PFSK-1 (cell line): Measurements from ENCODE around the gene PXYLP1.

ENCODE experiments used
- FOXP2 ChIP-seq: optimal IDR thresholded peaks from 2 replicates; pipeline ENCODE3; 2011; ENCODE audit warnings: borderline replicate concordance, control low read depth, inconsistent platforms; ENCODE audit not compliant: insufficient read depth; ENCODE audit errors: extremely low read length, extremely low read depth
- POLR2AphosphoS5 ChIP-seq: IDR thresholded peaks from 2 replicates; pipeline ENCODE4 v1.6.1; 2012; ENCODE audit warnings: low read depth, mild to moderate bottlenecking, control low read depth, low read length, moderate library complexity
- REST ChIP-seq, 2 experiments: IDR thresholded peaks; 2 replicates each; pipeline versions ENCODE4 v1.6.1 to v1.8.0; 2011 to 2012; ENCODE audit warnings: low read depth in 2 of 2, low read length in 2 of 2, control low read depth in 1 of 2, inconsistent platforms in 1 of 2, mild to moderate bottlenecking in 1 of 2, moderate library complexity in 1 of 2; ENCODE audit not compliant: insufficient read depth in 1 of 2
- SIN3A ChIP-seq: IDR thresholded peaks from 2 replicates; pipeline ENCODE4 v1.6.1; 2012; ENCODE audit warnings: mild to moderate bottlenecking, low read length, moderate library complexity, borderline replicate concordance; ENCODE audit not compliant: insufficient read depth
- TAF1 ChIP-seq: IDR thresholded peaks from 2 replicates; pipeline ENCODE4 v1.6.1; 2012; ENCODE audit warnings: low read length, control low read depth, borderline replicate concordance; ENCODE audit not compliant: insufficient read depth

DNA sequence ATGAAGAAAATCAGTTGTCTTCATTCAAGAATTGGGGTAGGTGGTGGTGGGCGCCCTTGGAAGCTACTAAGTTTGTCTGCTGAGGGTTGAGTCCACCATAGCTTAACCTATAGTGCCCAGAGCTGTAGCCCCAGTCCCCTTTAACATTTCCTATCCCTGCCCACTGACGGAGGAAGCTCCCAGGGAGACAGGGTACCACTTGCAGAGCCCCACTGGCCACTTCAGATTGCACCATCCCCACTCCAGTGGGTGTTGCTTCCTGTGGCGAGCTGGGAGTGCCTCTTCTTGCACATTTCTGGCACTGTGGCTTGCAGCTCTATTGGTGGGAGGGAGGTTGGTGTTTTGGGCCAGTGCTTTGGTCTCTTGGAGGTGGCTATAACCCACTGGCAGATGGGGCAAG lies 2.7 kb downstream of the PXYLP1 start:
- TF ChIP-seq REST (IDR thresholded peaks at IDR 0.05; ENCODE audit: insufficient read depth in 1 of 2, low read depth in 2 of 2, low read length in 2 of 2) (no peak), POLR2AphosphoS5 (no peak), TAF1 (no peak), SIN3A (no peak), FOXP2 (no peak)
